ENCODE data around the gene POLR2L. TPM values are rescaled to one million over a fixed set of nuclear protein-coding genes. Genes with fewer than 3 reads are reported as not detected.
A peak's percentile ranks its signal among the peaks of the same experiment; 100 is the strongest.

The POLR2L gene
- total RNA-seq, 1 experiment from 2014 or later, result 113 TPM

GRCh38 chr11:813456-814096 lies 28.8 kb downstream of the POLR2L start:
- Histone ChIP-seq H3K4me2 (ENCODE audit: low read depth, low read length, poor library complexity, severe bottlenecking) (no peak overlapping the region), H4K20me1 (ENCODE audit: insufficient read depth, low read depth, low read length) (peaks cover 34% of the 10 kb centered on the region), H3K27ac (ENCODE audit: low read length) (no peak overlapping the region), H3K9me2 (replicated peaks; ENCODE audit: insufficient read depth, low read length) (no peaks in the 10 kb centered on the region), H3K4me3 (ENCODE audit: low read length) (no peak overlapping the region), H3K9ac (ENCODE audit: low read length) (no peak overlapping the region), H3K4me1 (ENCODE audit: low read length) (peaks cover 14% of the 10 kb centered on the region), H3K79me2 (ENCODE audit: low read length) (peaks cover 29% of the 10 kb centered on the region), H3K9me3 (ENCODE audit: low read length) (no peaks in the 10 kb centered on the region), H2AFZ (ENCODE audit: low read length) (no peak overlapping the region), H3K27me3 (ENCODE audit: low read length) (no peaks in the 10 kb centered on the region), H3K36me3 (ENCODE audit: insufficient read depth, low read length) (peaks cover 31% of the 10 kb centered on the region; the same call in 1 of the 2 replicates)
- no peak for DNase-seq

GRCh38 chr11:813072-813455 lies 29.3 kb downstream of the POLR2L start:
- H3K4me1 ChIP-seq (ENCODE audit: low read length), result peaks cover 19% of the 10 kb centered on the region
- no peak overlapping the region for H3K27ac ChIP-seq (ENCODE audit: low read length)
- no peak overlapping the region for H3K4me3 ChIP-seq (ENCODE audit: low read length)
- no peak overlapping the region for H3K9ac ChIP-seq (ENCODE audit: low read length)
- no peaks in the 10 kb centered on the region for H3K9me2 ChIP-seq (replicated peaks; ENCODE audit: insufficient read depth, low read length)
- peaks cover 31% of the 10 kb centered on the region; the same call in 1 of the 2 replicates for H3K36me3 ChIP-seq (ENCODE audit: insufficient read depth, low read length)
- H2AFZ ChIP-seq (ENCODE audit: low read length), result no peak overlapping the region
- H3K27me3 ChIP-seq (ENCODE audit: low read length), result no peaks in the 10 kb centered on the region
- no peak overlapping the region for H3K4me2 ChIP-seq (ENCODE audit: low read depth, low read length, poor library complexity, severe bottlenecking)
- no peaks in the 10 kb centered on the region for H3K9me3 ChIP-seq (ENCODE audit: low read length)
- H3K79me2 ChIP-seq (ENCODE audit: low read length), result peaks cover 34% of the 10 kb centered on the region
- H4K20me1 ChIP-seq (ENCODE audit: insufficient read depth, low read depth, low read length), result peaks cover 34% of the 10 kb centered on the region
- no peak for DNase-seq

GRCh38 chr11:812390-812789 lies 29.9 kb downstream of the POLR2L start:
- DNase-seq, result no peak
- Histone ChIP-seq H3K9ac (ENCODE audit: low read length) (no peak overlapping the region), H2AFZ (ENCODE audit: low read length) (no peak overlapping the region), H3K4me3 (ENCODE audit: low read length) (no peak overlapping the region), H3K79me2 (ENCODE audit: low read length) (peaks cover 40% of the 10 kb centered on the region), H3K27ac (ENCODE audit: low read length) (no peak overlapping the region), H3K4me1 (ENCODE audit: low read length) (peaks cover 24% of the 10 kb centered on the region), H3K27me3 (ENCODE audit: low read length) (no peaks in the 10 kb centered on the region), H4K20me1 (ENCODE audit: insufficient read depth, low read depth, low read length) (peaks cover 34% of the 10 kb centered on the region), H3K9me3 (ENCODE audit: low read length) (no peaks in the 10 kb centered on the region), H3K36me3 (ENCODE audit: insufficient read depth, low read length) (peaks cover 31% of the 10 kb centered on the region; the same call in 1 of the 2 replicates), H3K4me2 (ENCODE audit: low read depth, low read length, poor library complexity, severe bottlenecking) (no peak overlapping the region), H3K9me2 (replicated peaks; ENCODE audit: insufficient read depth, low read length) (no peaks in the 10 kb centered on the region)

- Histone ChIP-seq H2AFZ (ENCODE audit: low read length) (no peak overlapping the region), H3K27me3 (ENCODE audit: low read length) (no peaks in the 10 kb centered on the region), H3K79me2 (ENCODE audit: low read length) (peaks cover 40% of the 10 kb centered on the region), H3K36me3 (ENCODE audit: insufficient read depth, low read length) (peaks cover 31% of the 10 kb centered on the region; the same call in 1 of the 2 replicates), H3K9ac (ENCODE audit: low read length) (peak overlapping the region; percentile 85), H3K9me2 (replicated peaks; ENCODE audit: insufficient read depth, low read length) (no peaks in the 10 kb centered on the region), H3K4me1 (ENCODE audit: low read length) (peaks cover 24% of the 10 kb centered on the region), H3K9me3 (ENCODE audit: low read length) (no peaks in the 10 kb centered on the region), H3K4me2 (ENCODE audit: low read depth, low read length, poor library complexity, severe bottlenecking) (peak overlapping the region; percentile 92), H3K27ac (ENCODE audit: low read length) (peak overlapping the region; percentile 75; the same call in 1 of the 2 replicates), H3K4me3 (ENCODE audit: low read length) (peak overlapping the region; percentile 87), H4K20me1 (ENCODE audit: insufficient read depth, low read depth, low read length) (peaks cover 34% of the 10 kb centered on the region)
- no peak for DNase-seq
Measured at GRCh38 chr11:811446-812245, 30.7 kb downstream of the POLR2L start.

GRCh38 chr11:810040-810567 lies 32.2 kb downstream of the POLR2L start:
- Histone ChIP-seq H3K4me2 (ENCODE audit: low read depth, low read length, poor library complexity, severe bottlenecking) (peak overlapping the region; percentile 92), H3K27ac (ENCODE audit: low read length) (peak overlapping the region; percentile 75), H3K4me1 (ENCODE audit: low read length) (peaks cover 33% of the 10 kb centered on the region), H3K27me3 (ENCODE audit: low read length) (no peaks in the 10 kb centered on the region), H4K20me1 (ENCODE audit: insufficient read depth, low read depth, low read length) (peaks cover 34% of the 10 kb centered on the region), H3K9me3 (ENCODE audit: low read length) (no peaks in the 10 kb centered on the region), H3K79me2 (ENCODE audit: low read length) (peaks cover 40% of the 10 kb centered on the region), H3K9ac (ENCODE audit: low read length) (peak overlapping the region; percentile 85), H2AFZ (ENCODE audit: low read length) (no peak overlapping the region), H3K36me3 (ENCODE audit: insufficient read depth, low read length) (peaks cover 31% of the 10 kb centered on the region; the same call in 1 of the 2 replicates), H3K4me3 (ENCODE audit: low read length) (peak overlapping the region; percentile 87), H3K9me2 (replicated peaks; ENCODE audit: insufficient read depth, low read length) (no peaks in the 10 kb centered on the region)
- peak; percentile 63 for DNase-seq

- no peaks in the 10 kb centered on the region for H3K27me3 ChIP-seq (ENCODE audit: low read length)
- DNase-seq, result peak; percentile 99
- peaks cover 40% of the 10 kb centered on the region for H3K79me2 ChIP-seq (ENCODE audit: low read length)
- peaks cover 34% of the 10 kb centered on the region for H4K20me1 ChIP-seq (ENCODE audit: insufficient read depth, low read depth, low read length)
- H3K4me3 ChIP-seq (ENCODE audit: low read length), result peak within 1 kb of the TSS; percentile 87
- H3K4me2 ChIP-seq (ENCODE audit: low read depth, low read length, poor library complexity, severe bottlenecking), result peak within 1 kb of the TSS; percentile 92
- peak within 1 kb of the TSS; percentile 75 for H3K27ac ChIP-seq (ENCODE audit: low read length)
- H3K9me2 ChIP-seq (replicated peaks; ENCODE audit: insufficient read depth, low read length), result no peaks in the 10 kb centered on the region
- no peaks in the 10 kb centered on the region for H3K9me3 ChIP-seq (ENCODE audit: low read length)
- peak within 1 kb of the TSS; percentile 85 for H3K9ac ChIP-seq (ENCODE audit: low read length)
- H3K36me3 ChIP-seq (ENCODE audit: insufficient read depth, low read length), result peaks cover 31% of the 10 kb centered on the region; the same call in 1 of the 2 replicates
- H3K4me1 ChIP-seq (ENCODE audit: low read length), result peaks cover 36% of the 10 kb centered on the region
- H2AFZ ChIP-seq (ENCODE audit: low read length), result peak within 1 kb of the TSS; percentile 93; the same call in 1 of the 2 replicates
Measured at GRCh38 chr11:809287-810039, 32.9 kb downstream of the POLR2L start, which contains the start of gene RPLP2. Gene RPLP2, plus strand, starts transcription at chr11:809967. Its CDS starts 268 bp downstream, at chr11:810235.

GRCh38 chr11:808427-809286 lies 33.7 kb downstream of the POLR2L start:
- DNase-seq, result peak; percentile 78
- Histone ChIP-seq H3K27me3 (ENCODE audit: low read length) (no peaks in the 10 kb centered on the region), H3K4me2 (ENCODE audit: low read depth, low read length, poor library complexity, severe bottlenecking) (peak overlapping the region; percentile 92), H3K36me3 (ENCODE audit: insufficient read depth, low read length) (peaks cover 29% of the 10 kb centered on the region; the same call in 1 of the 2 replicates), H3K79me2 (ENCODE audit: low read length) (peaks cover 40% of the 10 kb centered on the region), H3K27ac (ENCODE audit: low read length) (peak overlapping the region; percentile 75), H3K4me1 (ENCODE audit: low read length) (peaks cover 44% of the 10 kb centered on the region), H3K4me3 (ENCODE audit: low read length) (peak overlapping the region; percentile 87), H3K9me2 (replicated peaks; ENCODE audit: insufficient read depth, low read length) (no peaks in the 10 kb centered on the region), H4K20me1 (ENCODE audit: insufficient read depth, low read depth, low read length) (peaks cover 34% of the 10 kb centered on the region), H2AFZ (ENCODE audit: low read length) (no peak overlapping the region), H3K9me3 (ENCODE audit: low read length) (no peaks in the 10 kb centered on the region), H3K9ac (ENCODE audit: low read length) (peak overlapping the region; percentile 85)

Measured in Karpas-422 (cell line).